PC-3 (cell line): ENCODE measurements around the gene F13A1.

ENCODE experiments used
- CTCF ChIP-seq: fragments of 300-600 bp; sonication (generic); conservative IDR thresholded peaks from 2 replicates; pipeline ENCODE4 v1.5.1; 2017; ENCODE audit warnings: antibody characterized with exemption, low read depth, mild to moderate bottlenecking, low read length
- EZH2 ChIP-seq: fragments of 300-600 bp; sonication (generic); IDR thresholded peaks from one replicate; pipeline ENCODE4 v1.6.1; 2017; ENCODE audit warnings: antibody characterized with exemption, mild to moderate bottlenecking, low read length; ENCODE audit not compliant: unreplicated experiment
- EZH2phosphoT487 ChIP-seq: fragments of 300-600 bp; sonication (generic); IDR thresholded peaks from 2 replicates; pipeline ENCODE4 v1.6.1; 2018; ENCODE audit warnings: mild to moderate bottlenecking, antibody characterized with exemption, low read length, borderline replicate concordance

- TF ChIP-seq CTCF = no peak
- no peak for TF ChIP-seq EZH2phosphoT487
- TF ChIP-seq EZH2 = no peak
Observed at GRCh38 chr6:6331946-6332601, 11.6 kb upstream of the F13A1 start.
